K562 (cell line): ENCODE measurements around the gene NEMP2. TPM values are rescaled to one million over a fixed set of nuclear protein-coding genes. Genes with fewer than 3 reads are reported as not detected.
A peak's percentile ranks its signal among the peaks of the same experiment; 100 is the strongest.

Experiments
- ATAC-seq: fragments of 200-7000 bp; cut with Tn5 transposase; 3 replicates; pipeline ENCODE4 v1.9.1; 2020; ENCODE audit warnings: moderate library complexity
- BruUV-seq: library from RNA; stranded (reverse); fragments of 400-500 nt; replicated peaks from 2 replicates; lab custom pipeline; 2021; lab: Mats Ljungman, UMichigan
- CTCF ChIA-PET: fragments of 300-600 bp; formaldehyde crosslinking; extraction: SDS; loops from one replicate; lab custom pipeline; 2021; ENCODE audit warnings: low intra/inter-chr PET ratio; lab: Yijun Ruan, JAX
- POLR2A ChIA-PET: fragments of 300-600, 350-650 bp; sonication (Branson Sonifier 250); formaldehyde crosslinking; extraction: SDS; loops from one replicate; lab custom pipeline; 2021; ENCODE audit warnings: antibody characterized with exemption, inconsistent platforms; lab: Yijun Ruan, JAX
- DNase-seq, 4 experiments: peaks; one replicate each; pipeline versions ENCODE4 v3.0.0 to v3.0.0-alpha.2; 2011 to 2018; ENCODE audit warnings: low spot score in 3 of 4, mixed read lengths in 3 of 4; ENCODE audit errors: extremely low read depth in 1 of 4
- FAIRE-seq: peaks from 2 replicates; lab custom pipeline; 2011; peaks lifted over from hg19 to GRCh38; lab: Jason Lieb, UNC
- H2AFZ ChIP-seq: 2 replicates; pipeline ENCODE4 v1.6.0; 2011; ENCODE audit warnings: low read depth, low read length, control low read depth, inconsistent platforms
- H3K27ac ChIP-seq: fragments of 200-600 bp; 3 replicates; pipeline ENCODE4 v1.8.0; 2011; ENCODE audit warnings: low read depth, mild to moderate bottlenecking, control low read depth, inconsistent platforms, low read length, moderate library complexity, mixed read lengths; ENCODE audit errors: extremely low read depth
- H3K27me3 ChIP-seq, 2 experiments: fragments of 300-600 bp in 1 of 2; 2 replicates in 1 of 2; 3 replicates in 1 of 2; pipeline versions ENCODE4 v1.6.0 to v1.8.0; 2011; ENCODE audit warnings: inconsistent platforms in 2 of 2, low read length in 2 of 2, mild to moderate bottlenecking in 1 of 2, mixed read lengths in 1 of 2, moderate library complexity in 1 of 2; ENCODE audit not compliant: control insufficient read depth in 2 of 2, insufficient read depth in 2 of 2
- H3K36me3 ChIP-seq: fragments of 300-600 bp; 3 replicates; pipeline ENCODE4 v1.8.0; 2011; ENCODE audit warnings: mild to moderate bottlenecking, low read length, inconsistent platforms; ENCODE audit not compliant: control insufficient read depth, insufficient read depth
- H3K4me1 ChIP-seq, 2 experiments: fragments of 200-600 bp in 1 of 2; replicated peaks in 1 of 2; 2 replicates in 1 of 2; 3 replicates in 1 of 2; pipeline versions ENCODE4 v1.5.1 to v1.8.0; 2011; ENCODE audit warnings: inconsistent platforms in 2 of 2, low read length in 2 of 2, mild to moderate bottlenecking in 1 of 2, mixed read lengths in 1 of 2, moderate library complexity in 1 of 2; ENCODE audit not compliant: control insufficient read depth in 2 of 2, insufficient read depth in 2 of 2
- H3K4me2 ChIP-seq: 2 replicates; pipeline ENCODE4 v1.6.1; 2011; ENCODE audit warnings: low read length, control low read depth, inconsistent platforms, mixed read lengths; ENCODE audit not compliant: insufficient read depth
- H3K4me3 ChIP-seq: fragments of 200-600 bp; sonication (generic), shearing (Covaris generic); 2 replicates; pipeline ENCODE4 v1.5.1; 2016; ENCODE audit warnings: control low read depth, inconsistent platforms
- H3K79me2 ChIP-seq: fragments of 200-600 bp; 3 replicates; pipeline ENCODE4 v1.8.0; 2011; ENCODE audit warnings: low read length, inconsistent platforms; ENCODE audit not compliant: control insufficient read depth, insufficient read depth
- H3K9ac ChIP-seq, 2 experiments: 2 replicates each; pipeline versions ENCODE4 v1.6.0 to v1.6.1; 2011; ENCODE audit warnings: low read depth in 2 of 2, low read length in 2 of 2, control low read depth in 1 of 2, inconsistent platforms in 1 of 2, mild to moderate bottlenecking in 1 of 2, mixed read lengths in 1 of 2; ENCODE audit not compliant: insufficient read depth in 1 of 2
- H3K9me1 ChIP-seq: one replicate; pipeline ENCODE4 v1.6.0; 2011; ENCODE audit warnings: inconsistent platforms, mild to moderate bottlenecking, low read length, moderate library complexity; ENCODE audit not compliant: control insufficient read depth, insufficient read depth
- H3K9me3 ChIP-seq: replicated peaks from 2 replicates; pipeline ENCODE4 v1.5.1; 2011; ENCODE audit warnings: low read depth, low read length, inconsistent platforms; ENCODE audit not compliant: control insufficient read depth, insufficient read depth
- H4K20me1 ChIP-seq: replicated peaks from 2 replicates; pipeline ENCODE4 v1.6.1; 2011; ENCODE audit warnings: low read length, inconsistent platforms, mixed read lengths; ENCODE audit not compliant: control insufficient read depth, insufficient read depth
- CREB3 ChIP-seq: fragments of 450-650 bp; conservative IDR thresholded peaks from 2 replicates; pipeline ENCODE4 v1.6.1; 2016; ENCODE audit warnings: missing genetic modification characterization, low read depth, mild to moderate bottlenecking, missing compliant biosample characterization, moderate library complexity
- ETS2 ChIP-seq: IDR thresholded peaks from 2 replicates; pipeline ENCODE4 v1.6.1; 2016; ENCODE audit warnings: borderline replicate concordance, missing genetic modification characterization, mild to moderate bottlenecking, moderate library complexity, missing compliant biosample characterization; ENCODE audit not compliant: poor library complexity, severe bottlenecking
- JUNB ChIP-seq: fragments of 450-650 bp; formaldehyde crosslinking; conservative IDR thresholded peaks from 2 replicates; pipeline ENCODE4 v1.4.0; 2020; ENCODE audit warnings: mild to moderate bottlenecking
- RBBP5 ChIP-seq: fragments of 200-600 bp; sonication (generic); IDR thresholded peaks from 2 replicates; pipeline ENCODE4 v1.6.1; 2012; ENCODE audit warnings: borderline replicate concordance, mild to moderate bottlenecking, low read length, control low read depth, inconsistent platforms; ENCODE audit not compliant: insufficient read depth, poor library complexity, severe bottlenecking
- RCOR1 ChIP-seq, 2 experiments: IDR thresholded peaks; 2 replicates each; pipeline ENCODE4 v1.6.1; 2012; ENCODE audit warnings: low read depth in 2 of 2, low read length in 2 of 2, borderline replicate concordance in 1 of 2, improper control_type of control experiment in 1 of 2
- USF1 ChIP-seq: sonication (generic); formaldehyde crosslinking; IDR thresholded peaks from 2 replicates; pipeline ENCODE4 v1.9.0; 2022; ENCODE audit warnings: mild to moderate bottlenecking, missing genetic modification reagents
- XRCC4 ChIP-seq: IDR thresholded peaks from one replicate; pipeline ENCODE4 v1.6.1; 2011; ENCODE audit not compliant: insufficient read depth, insufficient read length; ENCODE audit errors: extremely low read depth
- ZBTB33 ChIP-seq: sonication (generic); formaldehyde crosslinking; IDR thresholded peaks from 2 replicates; pipeline ENCODE4 v1.8.1; 2023; ENCODE audit warnings: mild to moderate bottlenecking, missing genetic modification reagents
- ZBTB34 ChIP-seq: fragments of 250-450 bp; sonication (Bioruptor Pico); IDR thresholded peaks from 2 replicates; pipeline ENCODE4 v1.8.0; 2021; ENCODE audit warnings: mild to moderate bottlenecking, moderate library complexity
- ZKSCAN3 ChIP-seq: fragments of 250-450 bp; sonication (Bioruptor Pico); IDR thresholded peaks from 2 replicates; pipeline ENCODE4 v1.4.0; 2020
- ZNF23 ChIP-seq: fragments of 250-450 bp; sonication (Bioruptor Pico); IDR thresholded peaks from 2 replicates; pipeline ENCODE4 v1.4.0; 2020; ENCODE audit warnings: mild to moderate bottlenecking
- WGBS: fragments of 100-300 bp; shearing (Covaris generic); methylation state at CpG from one replicate; pipeline ENCODE4 v1.1.6; 2016; ENCODE audit warnings: low coverage, mixed read lengths; ENCODE audit not compliant: insufficient coverage; ENCODE audit errors: missing lambda C conversion rate; 5-methylcytosine and 5-hydroxymethylcytosine counted together
- in situ Hi-C: fragments of 300-500 bp; cut with MboI; formaldehyde crosslinking; loops from 4 replicates; pipeline ENCODE4 v1.15.0; 2018; ENCODE audit warnings: inconsistent platforms, mixed read lengths
- intact Hi-C: fragments of 100-400 bp; cut with micrococcal nuclease; formaldehyde crosslinking; loops from 2 replicates; pipeline ENCODE4 v1.14.2; 2022
- polyA plus RNA-seq, 8 experiments: library from polyadenylated mRNA; depleted of rRNA in 4 of 8; stranded (reverse) in 5 of 8; unstranded in 3 of 8; fragments of >200 nt; fragmentation: Nextera tagmentation in 2 of 8; fragmentation: Illumina TruSeq in 1 of 8; extraction: Ambion mirVana in 2 of 8; extraction: Trizol in 1 of 8; gene quantifications; 2 replicates each; pipeline versions ENCODE4 v1.2.1 to v1.2.3, GENCODE V29; 2011 to 2014; ENCODE audit warnings: inconsistent platforms in 1 of 8, missing spikeins in 1 of 8
- total RNA-seq, 7 experiments: library from RNA; depleted of rRNA in 6 of 7; stranded (reverse); fragments of >200 nt in 6 of 7; fragmentation: Illumina TruSeq in 2 of 7; extraction: Trizol in 2 of 7; gene quantifications; 2 replicates each; pipeline versions ENCODE4 v1.2.1 to v1.2.3, GENCODE V29; 2011 to 2021; ENCODE audit warnings: low replicate concordance in 1 of 7

NEMP2 gene
- total and polyA plus RNA-seq, 9 of the 15 experiments (the other 6 are each of a cell fraction or from before 2014, with no cell fraction given) = 0.32 to 3.0 (median 1.7) TPM

- TF ChIP-seq ZBTB33 (CRISPR knock-in tag) (peak; percentile 82), ETS2 (tag) (no peak), CREB3 (no peak), RBBP5 (no peak), JUNB (CRISPR knock-in tag) (no peak), USF1 (CRISPR knock-in tag) (no peak)
Measured at GRCh38 chr2:190563109-190563508, 28.6 kb upstream of the NEMP2 start (continued).

GRCh38 chr2:190562121-190562520 lies 27.6 kb upstream of the NEMP2 start:
- no TSS peak for BruUV-seq
- POLR2A ChIA-PET = interaction anchor here (0.7 to 1.5 kb wide), 3 partner anchors 9 to 420 kb away, joined by 3 to 8 read pairs (median 4); no protein-coding TSS in a partner anchor
- CTCF ChIA-PET = no interaction called here
- DNase-seq (no peak), ATAC-seq (peak; percentile 71), FAIRE-seq (peak; percentile 32)
- H3K4me3 ChIP-seq = no peak overlapping the region
- no peaks in the 10 kb centered on the region; the same call in 1 of the 2 replicates for H3K9me3 ChIP-seq
- peak overlapping the region; percentile 38; the same call in 1 of the 2 replicates for H2AFZ ChIP-seq
- no peak overlapping the region for H3K27ac ChIP-seq
- H3K36me3 ChIP-seq = no peaks in the 10 kb centered on the region
- H3K79me2 ChIP-seq = no peaks in the 10 kb centered on the region
- WGBS = 4% methylated on average over 2 of the region's 2 CpGs
- no peak overlapping the region for H3K4me2 ChIP-seq
- H3K4me1 ChIP-seq = peaks cover 5 to 12% of the 10 kb centered on the region in 2 experiments; a peak in 4 of 5 replicates
- no peaks in the 10 kb centered on the region for H3K27me3 ChIP-seq
- H3K9me1 ChIP-seq = no peaks in the 10 kb centered on the region
- in situ Hi-C loops = no loop called here
- intact Hi-C loops = no loop called here
- no peaks in the 10 kb centered on the region for H4K20me1 ChIP-seq
- no peak overlapping the region for H3K9ac ChIP-seq
- TF ChIP-seq RCOR1 (IDR thresholded peaks at IDR 0.05; ENCODE audit: borderline replicate concordance in 1 of 2, low read depth in 2 of 2, low read length in 2 of 2) (no peak), XRCC4 (no peak), ZKSCAN3 (CRISPR knock-in tag) (no peak), ZBTB34 (CRISPR knock-in tag) (no peak), ZNF23 (CRISPR knock-in tag) (no peak)
